GM18498 (cell line): Measurements from ENCODE around the gene PAOX.

Source experiments
- ATAC-seq: cut with Tn5 transposase; IDR thresholded peaks from one replicate; pipeline ENCODE4 v1.9.1; 2021; ENCODE audit warnings: mild to moderate bottlenecking, moderate library complexity; ENCODE audit not compliant: unreplicated experiment

The PAOX gene

DNA sequence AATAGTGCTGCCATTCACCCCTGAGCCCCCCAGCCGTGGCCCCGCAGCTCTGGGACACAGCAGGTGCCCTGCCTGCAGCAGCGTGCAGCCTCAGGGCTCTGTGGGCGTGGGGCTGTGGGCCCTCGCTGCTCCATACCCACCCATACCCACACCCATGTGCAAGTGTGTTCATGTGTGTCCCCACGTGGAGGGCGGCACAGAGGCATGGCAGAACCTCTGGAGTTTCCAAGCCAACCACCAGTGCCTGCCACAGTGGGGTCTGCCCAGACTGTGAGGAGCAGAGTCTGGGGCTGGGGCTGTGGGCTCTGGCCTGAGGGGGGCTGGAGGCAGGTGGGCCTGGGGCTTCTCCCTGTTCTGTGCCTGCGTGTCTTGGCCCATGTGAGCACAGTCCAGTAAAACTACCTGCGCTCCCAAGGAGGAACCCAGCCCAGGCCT lies 29.5 kb upstream of the PAOX start:
- ATAC-seq, result no peak

DNA sequence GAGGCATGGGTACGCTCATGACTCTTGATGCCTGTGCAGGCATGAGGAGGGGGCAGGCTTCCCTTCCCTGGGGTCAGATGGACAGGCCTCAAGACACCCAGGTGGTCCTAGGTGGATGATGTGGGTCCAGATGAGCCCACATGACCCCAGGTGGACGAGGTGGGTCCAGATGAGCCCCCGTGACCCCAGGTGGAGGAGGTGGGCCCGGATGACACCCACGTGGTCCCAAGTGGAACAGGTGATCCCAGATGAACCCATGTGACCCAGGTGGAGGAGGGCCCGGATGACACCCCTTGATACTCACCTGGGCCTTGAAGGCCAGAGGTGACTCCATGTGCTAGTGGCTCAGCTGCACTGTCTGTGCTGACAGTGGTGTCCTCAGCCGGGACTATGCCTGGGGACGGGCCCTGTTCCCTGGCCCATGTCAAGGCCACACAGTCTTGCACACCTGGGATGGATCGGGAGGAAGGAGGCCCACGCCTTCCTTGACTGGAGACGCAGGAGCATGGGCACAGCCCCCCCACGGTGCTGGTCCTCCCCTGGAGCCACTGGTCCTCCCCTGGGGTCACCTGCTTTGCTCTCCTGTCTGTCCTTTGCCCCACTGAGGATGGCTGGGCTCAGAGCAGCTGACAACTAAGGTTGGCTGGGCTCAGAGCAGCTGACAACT lies 28.6 kb upstream of the PAOX start:
- ATAC-seq, result no peak

DNA sequence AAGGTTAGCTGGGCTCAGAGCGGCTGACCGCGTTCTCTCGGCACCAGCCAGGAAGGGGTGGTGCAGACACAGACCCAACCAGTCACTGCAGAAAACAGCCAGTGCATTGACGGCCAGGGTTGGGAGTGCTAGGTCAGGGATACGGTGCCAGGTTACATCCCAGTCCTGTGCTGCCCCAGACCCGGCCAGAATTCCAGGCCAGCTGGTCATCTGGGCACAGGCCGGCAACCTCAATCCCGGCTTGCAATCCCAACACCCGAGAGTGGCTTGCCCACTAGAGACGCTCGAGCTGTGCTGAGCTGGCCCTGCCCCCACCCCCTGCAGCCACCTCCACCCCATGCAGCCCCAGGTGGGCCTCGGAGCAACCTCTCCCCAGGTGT lies 28.1 kb upstream of the PAOX start:
- ATAC-seq, result no peak

DNA sequence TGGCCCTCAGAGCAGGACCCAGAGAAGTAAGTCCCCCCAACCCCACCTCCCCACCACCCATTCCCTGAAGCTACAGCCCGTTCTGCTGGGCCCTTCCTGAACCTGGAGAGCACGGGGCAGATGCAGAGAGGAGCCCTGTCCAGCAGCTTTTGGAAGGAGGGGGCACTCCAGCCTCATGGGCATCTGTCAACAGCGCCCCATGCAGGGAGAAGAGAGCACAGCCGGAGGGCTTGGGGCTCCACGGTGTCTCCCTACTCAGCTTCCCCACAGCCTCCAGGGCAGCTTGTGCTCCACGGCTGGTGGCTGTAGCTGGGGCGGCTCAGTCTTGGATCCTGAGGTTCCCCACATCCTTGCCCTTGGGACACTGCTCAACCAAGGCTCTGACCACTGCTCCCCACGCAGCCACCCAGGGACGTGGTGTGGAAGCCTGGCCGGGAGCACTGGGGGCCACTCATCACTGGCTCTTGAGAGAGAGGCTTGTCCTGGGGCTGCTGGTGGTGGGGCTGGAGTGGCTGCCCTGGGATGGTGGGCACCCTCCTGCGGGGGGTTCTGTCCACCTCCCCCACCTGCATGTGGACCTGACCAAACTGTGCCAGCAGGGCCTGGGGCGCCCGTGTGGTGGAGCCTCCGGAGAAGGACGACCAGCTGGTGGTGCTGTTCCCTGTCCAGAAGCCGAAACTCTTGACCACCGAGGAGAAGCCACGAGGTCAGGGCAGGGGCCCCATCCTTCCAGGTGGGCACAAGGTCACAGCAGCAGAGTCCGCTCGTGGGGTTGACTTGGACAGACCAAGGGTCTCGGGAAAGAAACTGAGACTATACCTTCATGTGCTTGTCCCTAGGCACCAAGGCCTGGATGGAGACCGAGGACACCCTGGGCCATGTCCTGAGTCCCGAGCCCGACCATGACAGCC lies 27.4 kb upstream of the PAOX start:
- ATAC-seq, result no peak

DNA sequence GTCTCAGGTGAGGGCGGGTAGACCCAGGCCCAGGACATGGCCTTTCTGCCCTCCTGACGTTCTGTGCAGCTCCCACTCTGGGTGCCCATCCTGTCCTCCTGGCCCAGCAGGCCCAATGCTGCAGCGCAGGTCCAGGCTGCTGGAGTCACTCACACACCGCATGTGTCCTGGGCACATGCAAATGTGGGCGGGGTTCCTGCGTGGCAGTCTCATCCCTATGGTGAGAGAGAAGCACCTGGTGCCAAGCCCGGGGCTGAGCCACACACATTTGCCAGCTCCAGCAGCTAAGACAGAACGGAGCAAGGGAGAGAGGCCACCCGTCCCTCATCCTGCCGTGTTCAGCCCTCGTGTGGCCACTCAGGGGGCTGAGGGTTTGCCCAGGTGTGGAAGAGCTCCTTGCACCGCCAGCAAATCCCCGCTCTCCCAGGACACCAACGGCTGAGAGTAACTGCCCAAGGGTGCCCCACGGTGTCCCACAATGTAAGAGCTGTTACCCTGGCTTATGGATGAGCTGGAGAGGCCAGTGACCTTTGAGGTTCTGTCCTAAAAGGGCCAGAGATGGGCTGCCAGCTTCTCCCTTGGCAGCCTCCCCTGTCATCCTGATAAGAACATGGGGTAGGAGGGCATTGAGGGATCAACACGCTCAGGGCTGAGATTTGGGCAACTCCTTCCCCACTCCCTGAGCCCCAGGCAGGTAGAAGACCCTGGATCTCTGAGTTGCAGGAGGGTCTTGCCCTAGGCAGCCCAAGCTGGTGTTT lies 25.7 kb upstream of the PAOX start:
- no peak for ATAC-seq

DNA sequence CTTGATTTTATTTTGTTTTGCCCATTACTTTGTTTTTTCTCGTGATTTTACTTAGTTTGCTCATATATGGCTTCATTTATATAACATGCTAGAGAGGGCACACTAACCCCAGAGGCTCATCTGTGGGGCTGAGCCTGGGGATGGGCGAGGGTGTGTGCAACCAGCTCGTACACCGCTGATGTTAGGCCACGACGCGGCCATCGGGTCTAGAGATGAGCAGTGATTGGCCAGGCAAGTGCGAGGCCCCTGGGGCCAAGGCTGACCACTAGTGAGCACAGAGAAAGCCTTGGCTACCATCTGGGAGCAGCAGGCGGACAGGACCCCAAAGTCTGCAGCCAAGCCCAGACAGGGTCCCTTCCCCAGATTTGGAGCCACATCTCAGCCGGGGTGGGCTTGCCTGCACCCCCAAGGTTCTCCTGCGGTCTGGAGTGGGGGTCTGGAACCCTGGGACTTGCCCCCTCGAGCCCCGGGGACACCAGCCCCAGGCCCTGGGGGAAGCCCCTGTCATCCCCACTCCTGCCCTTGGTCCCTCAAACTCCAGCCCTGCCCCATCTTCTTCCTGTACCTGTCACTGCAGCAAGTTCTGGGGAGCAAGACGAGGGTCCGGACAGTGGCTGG lies 25.0 kb upstream of the PAOX start:
- no peak for ATAC-seq

DNA sequence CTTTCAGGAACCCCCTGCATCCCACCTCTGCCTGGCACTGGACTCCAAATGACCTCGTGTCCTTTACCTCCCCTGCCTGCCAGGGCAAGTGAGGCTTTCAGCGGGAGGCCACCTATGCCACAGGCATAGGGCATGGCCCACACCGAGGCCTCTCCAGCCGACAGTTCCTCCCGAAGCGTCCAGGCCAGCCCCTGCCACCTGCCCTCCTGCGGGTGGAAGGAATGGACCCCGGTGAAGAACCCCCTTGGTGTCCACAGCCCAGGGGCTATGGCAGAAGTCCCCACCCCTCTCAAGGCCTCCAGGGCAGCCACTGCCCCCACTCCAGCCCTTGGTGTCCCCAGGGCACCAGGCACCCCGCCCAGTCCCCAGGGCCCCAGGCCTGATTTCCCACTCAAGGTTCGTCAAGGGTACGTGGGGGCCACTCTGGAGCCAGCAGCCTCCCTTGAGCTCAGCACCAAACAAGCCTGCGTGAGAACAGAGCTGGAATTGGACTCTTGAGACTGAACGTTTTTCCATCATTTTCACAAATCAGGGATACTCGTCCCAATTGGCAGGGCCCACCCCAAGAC lies 24.3 kb upstream of the PAOX start:
- ATAC-seq, result no peak

DNA sequence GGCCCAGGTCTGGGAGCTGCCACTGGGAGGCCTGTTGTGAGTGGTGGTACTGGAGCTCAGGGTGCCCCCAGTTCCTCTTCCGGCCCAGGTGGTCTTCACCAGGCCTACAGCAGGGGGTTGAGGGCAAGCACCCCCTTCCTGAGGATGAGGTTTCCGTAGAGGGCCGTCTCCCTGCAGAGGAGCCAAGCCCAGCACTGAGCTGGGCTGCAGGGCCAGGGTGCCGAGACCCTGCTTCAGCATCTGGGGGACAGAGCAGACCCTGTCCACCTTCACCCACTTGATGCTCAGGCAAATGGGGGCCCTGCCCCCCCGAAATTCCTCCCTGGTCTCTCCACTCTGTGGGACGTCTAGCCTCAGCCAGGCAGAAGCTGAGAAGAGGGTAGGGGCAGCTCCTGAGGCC lies 23.8 kb upstream of the PAOX start:
- no peak for ATAC-seq

DNA sequence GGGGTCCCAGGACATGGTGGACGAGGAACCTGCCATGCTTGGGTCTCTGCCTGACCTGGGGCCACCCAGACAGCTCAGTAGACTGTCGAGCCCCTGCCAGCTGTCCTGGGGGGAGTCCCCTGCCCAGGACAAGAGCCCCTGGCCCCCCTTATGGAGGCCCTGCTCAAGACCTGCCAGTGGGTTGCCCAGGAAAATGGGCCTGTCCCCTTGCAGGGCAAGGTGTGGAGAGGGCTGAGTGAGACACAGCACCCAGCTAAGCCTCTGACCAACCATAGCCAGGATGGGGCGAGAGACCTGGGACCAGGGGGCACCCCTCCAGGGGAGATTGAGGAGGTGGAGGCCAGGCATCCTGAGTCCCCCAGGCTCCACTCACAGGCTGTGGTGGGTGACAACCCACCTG lies 23.1 kb upstream of the PAOX start:
- ATAC-seq, result no peak

DNA sequence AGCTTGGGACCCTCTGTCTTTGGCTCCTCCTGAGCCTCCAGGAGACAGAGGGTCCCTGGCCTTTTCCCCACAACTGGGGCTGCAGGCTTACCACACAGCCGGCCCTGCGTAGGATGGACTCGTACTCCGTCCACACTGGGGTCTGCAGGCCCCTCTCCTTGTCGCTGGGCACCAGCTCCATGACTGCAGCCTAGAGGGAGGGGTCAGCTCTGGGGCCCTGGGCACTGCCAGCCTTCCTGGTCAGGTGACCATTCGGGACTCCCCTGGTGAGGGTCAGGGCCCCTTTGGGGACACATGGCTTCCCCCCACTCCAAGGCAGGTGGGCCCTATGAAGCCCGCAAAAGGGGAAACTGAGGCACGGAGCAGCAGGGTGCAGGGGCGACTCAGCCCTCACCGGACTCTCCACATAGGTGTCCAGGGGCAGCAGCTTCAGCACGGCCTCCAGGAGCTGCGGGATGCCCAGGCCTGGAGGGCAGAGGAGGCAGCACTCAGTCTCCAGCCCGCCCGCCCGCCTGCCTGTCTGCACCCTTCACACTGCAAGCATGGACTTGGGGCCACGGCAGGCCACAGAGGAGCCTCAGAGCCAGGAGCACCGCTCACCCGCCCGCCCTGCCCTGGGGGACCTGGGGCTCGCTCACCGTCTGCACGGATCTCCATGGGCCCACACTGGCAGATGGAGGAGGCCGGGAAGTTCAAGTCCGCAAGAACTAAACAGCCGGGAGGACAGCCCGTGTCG lies 22.3 kb upstream of the PAOX start:
- ATAC-seq, result no peak

DNA sequence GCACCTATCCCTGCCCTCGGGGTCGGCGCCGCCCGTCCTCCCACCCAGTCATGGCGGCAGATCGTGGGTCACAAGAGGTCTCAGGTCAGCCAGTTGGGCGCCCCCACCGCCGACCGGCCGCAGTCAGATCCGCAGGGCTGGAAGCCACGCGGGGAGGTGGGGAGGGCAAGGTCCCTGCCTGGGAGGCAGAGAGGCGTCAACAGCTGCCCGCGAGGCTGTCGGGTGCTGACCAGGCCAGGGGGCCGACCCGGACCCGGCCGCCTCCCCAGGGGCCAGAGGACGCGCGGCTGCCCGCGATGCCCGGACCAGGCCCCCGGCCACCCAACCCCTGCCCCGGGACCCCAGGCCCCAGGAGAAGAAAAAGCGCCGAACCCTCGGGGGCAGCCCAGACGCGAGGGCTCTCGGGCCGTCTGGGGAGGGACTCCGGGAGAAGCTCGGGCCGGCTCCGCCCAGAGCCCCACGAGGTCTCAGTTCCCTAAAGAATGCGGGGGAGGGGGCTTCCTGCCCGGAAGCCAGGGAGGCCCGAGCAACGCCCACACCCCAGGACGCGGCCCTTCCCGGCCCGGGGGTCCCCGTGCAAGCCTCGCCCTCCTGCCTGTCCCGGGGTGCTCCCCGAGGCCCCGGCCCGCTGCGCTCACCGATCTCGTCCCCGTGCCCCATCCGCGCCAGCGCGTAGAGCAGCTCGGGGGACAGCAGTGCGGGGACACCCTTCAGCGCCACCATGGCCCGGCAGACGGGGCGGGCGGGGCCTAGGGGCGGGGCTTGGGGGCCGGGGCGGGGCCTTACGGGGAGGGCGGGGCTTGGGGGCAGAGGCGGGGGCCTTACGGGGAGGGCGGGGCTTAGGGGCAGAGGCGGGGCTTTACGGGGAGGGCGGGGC lies 21.5 kb upstream of the PAOX start, which contains the start of gene FUOM:
FUOM (minus strand) TSS at position 735 of the 877 bp plus-strand sequence; CDS start at position 723, 12 bp downstream.
- peak; percentile 63 for ATAC-seq

DNA sequence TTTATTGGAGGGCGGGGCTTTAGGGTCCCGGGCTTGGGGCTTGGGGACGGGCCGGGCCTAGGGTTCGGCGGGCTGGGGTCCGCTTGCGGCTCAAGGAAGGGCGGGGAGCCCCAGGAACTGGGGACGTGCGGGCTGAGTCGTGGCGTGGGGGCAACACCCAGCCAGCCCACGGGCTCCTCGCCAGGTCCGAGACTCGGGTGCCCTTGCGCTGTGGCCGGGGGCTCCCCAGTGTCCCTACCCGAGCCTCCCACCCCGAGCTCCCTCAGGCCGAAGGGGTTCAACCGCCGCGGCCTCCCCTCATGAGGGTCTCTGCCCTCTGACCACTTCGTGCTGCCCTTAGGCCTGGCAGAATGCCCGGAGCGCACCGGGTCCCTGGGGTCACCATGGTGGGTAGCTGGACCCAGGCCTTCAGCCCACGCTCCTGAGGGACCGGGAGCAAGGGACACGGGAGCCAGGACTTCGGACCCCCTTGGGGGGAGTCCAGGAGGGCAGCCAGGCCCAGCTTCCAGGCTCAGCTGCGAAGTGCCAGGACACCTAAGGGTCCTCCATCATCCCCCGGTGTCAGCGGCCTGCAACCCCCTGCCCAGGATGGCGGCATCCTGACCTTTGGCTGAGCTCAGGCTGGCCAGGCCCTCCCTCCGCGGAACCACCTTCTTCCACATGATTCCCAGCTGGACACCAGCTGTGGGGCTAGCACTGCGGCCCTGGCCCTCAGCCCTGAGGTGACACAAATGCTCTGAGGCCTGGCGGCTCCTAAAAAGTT lies 20.7 kb upstream of the PAOX start:
- ATAC-seq, result no peak

DNA sequence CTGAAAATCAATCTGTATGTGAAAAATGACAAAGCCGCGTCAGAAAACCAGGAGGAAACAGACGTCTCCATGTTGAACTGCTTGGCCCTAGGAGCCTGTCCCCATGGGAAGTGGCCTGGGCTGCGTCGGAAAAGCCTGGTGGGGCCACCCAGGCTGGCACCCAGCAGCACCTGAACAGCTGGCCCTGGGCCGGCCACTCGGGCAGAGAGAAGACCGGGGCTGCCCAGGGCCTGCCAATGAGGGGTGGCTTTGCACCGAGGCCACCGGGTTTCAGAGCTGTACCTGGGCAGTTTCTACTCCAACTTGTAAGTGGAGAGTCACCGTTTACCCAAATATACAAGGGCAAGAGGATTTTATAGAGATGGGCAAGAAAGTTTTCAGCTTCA lies 20.1 kb upstream of the PAOX start:
- no peak for ATAC-seq

DNA sequence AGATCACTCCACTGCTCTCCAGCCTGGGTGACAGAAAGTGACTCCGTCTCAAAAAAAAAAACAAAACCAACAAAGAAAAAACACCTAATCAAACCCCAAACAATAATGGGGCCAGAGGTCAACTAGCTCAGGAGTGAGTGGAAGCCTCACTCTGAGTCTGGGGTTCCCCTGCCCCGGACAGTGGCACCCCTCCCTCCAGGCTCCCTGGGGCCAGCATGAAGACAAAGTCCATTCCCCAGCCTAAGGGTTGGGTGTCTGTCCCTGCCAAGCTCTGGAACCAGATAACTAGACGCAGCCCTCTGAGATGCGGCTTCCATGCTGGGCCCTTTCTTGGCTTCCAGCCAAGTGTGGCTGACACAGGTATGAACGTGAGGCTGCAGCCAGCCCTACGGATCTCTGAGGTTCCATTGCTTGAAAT lies 19.5 kb upstream of the PAOX start:
- ATAC-seq, result no peak

DNA sequence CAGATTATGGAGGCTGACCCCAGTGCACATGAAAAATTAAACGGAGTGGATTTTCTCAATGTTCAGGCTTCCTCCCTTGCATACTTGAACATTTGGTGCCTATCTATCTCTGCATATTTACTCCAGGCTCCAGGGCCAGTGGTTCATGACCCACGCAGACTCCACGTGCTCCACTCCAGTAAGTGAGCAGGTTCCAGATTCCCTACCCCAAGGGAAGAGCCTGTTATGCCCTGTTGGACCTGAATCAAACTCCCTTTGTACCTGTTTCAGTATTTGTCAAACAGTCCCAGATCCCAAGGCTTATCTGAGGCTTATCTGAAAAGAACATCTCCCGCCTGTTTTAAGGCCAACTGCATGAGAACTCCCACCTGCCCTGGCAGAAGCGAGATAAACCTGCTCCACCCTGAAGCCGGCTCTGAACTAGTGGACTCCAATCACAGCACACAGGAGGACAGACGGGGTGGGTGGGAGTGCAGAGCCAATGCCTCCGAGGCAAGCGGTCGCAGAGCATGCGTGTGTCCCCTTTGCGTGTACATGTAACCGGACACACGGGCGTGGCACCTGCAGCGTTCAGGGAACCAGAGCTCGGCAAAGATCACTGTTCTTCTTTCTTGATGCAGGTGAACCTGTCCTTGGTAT lies 19.0 kb upstream of the PAOX start:
- no peak for ATAC-seq

DNA sequence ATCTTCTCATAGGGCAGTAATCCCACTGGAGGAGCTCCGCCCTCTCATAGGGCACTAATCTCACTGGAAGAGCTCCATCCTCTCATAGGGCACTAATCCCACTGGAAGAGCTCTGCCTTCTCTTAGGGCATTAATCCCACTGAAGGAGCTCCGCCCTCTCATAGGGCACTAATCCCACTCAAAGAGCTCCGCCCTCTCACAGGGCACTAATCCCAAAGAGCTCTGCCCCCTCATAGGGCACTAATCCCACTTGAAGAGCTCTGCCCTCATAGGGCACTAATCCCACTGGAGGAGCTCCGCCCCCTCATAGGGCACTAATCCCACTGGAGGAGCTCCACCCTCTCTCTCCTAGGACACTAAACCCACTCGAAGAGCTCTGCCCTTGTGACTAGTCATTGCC lies 17.8 kb upstream of the PAOX start:
- ATAC-seq, result no peak

DNA sequence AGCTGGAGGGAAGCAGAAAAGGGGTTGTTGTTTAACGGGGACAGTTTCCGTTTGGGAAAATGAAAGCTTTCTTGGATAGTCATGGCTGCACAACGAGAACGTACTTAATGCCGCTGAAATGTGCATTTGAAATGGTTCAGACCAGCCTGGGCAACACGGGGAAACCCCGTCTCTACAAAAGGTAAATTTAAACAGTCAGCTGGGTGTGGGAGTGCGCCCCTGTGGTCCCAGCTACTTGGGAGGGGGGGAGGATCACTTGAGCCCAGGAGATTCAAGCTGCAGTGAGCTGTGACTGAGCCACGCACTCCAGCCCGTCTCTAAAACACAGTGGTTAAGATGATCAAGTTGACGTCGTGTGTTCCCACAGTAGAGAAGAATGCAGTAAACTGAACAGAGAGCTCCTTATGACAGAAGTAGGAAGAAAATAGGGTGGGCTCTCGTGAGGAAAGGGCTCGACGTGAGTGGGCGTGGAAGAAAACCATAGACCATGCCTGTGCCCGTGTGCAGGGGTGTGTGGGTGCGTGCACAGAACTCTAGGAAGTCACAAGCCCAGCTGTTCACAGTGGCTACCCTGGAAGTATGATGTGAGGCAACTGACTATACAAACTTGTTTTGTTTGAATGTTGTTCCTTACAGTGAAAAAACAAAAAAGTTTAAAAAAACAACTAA lies 17.2 kb upstream of the PAOX start:
- no peak for ATAC-seq
